Measurements from ENCODE around the gene PKIB. TPM values are rescaled to one million over a fixed set of nuclear protein-coding genes. Genes with fewer than 3 reads are reported as not detected.

The PKIB gene
- total RNA-seq, 4 donors from 2014 or later = 4.3 to 13.3 (median 10.4) TPM

- no peak for TF ChIP-seq CTCF (IDR thresholded peaks at IDR 0.05)
- TF ChIP-seq POLR2A (IDR thresholded peaks at IDR 0.05) = no peak
- no peak for DNase-seq (ENCODE audit: low spot score in 2 of 2)
- 36 to 77% methylated on average over 2 of the region's 2 CpGs for WGBS, 2 donors
- H3K4me3 ChIP-seq (ENCODE audit: low read depth, poor library complexity, severe bottlenecking) = no peak overlapping the region
- intact Hi-C loops (cut with DNase I; ENCODE audit: low total_unique reads) = no loop called here
Observed at GRCh38 chr6:122669418-122669817, 59.2 kb downstream of the PKIB start.

GRCh38 chr6:122669868-122670267 is 59.7 kb downstream of the PKIB start:
- no peak for TF ChIP-seq CTCF (IDR thresholded peaks at IDR 0.05)
- TF ChIP-seq POLR2A (IDR thresholded peaks at IDR 0.05) = no peak
- intact Hi-C loops (cut with DNase I; ENCODE audit: low total_unique reads) = no loop called here
- WGBS, 2 donors = 91 to 94% methylated on average over 3 of the region's 3 CpGs
- no peak overlapping the region for H3K4me3 ChIP-seq (ENCODE audit: low read depth, poor library complexity, severe bottlenecking)
- DNase-seq (ENCODE audit: low spot score in 2 of 2) = no peak

- intact Hi-C loops (cut with DNase I; ENCODE audit: low total_unique reads) = no loop called here
- TF ChIP-seq CTCF (IDR thresholded peaks at IDR 0.05) (no peak), POLR2A (IDR thresholded peaks at IDR 0.05) (no peak)
- DNase-seq (ENCODE audit: low spot score in 2 of 2) = no peak
- no peak overlapping the region for H3K4me3 ChIP-seq (ENCODE audit: low read depth, poor library complexity, severe bottlenecking)
- 48 to 77% methylated on average over 2 of the region's 2 CpGs for WGBS, 2 donors
Observed at GRCh38 chr6:122671251-122671650, 61.0 kb downstream of the PKIB start.

- H3K4me3 ChIP-seq (ENCODE audit: low read depth, poor library complexity, severe bottlenecking) = no peak overlapping the region
- intact Hi-C loops (cut with DNase I; ENCODE audit: low total_unique reads) = no loop called here
- 77 to 78% methylated on average over 1 of the region's 1 CpG for WGBS, 2 donors
- TF ChIP-seq CTCF (IDR thresholded peaks at IDR 0.05) = no peak
- no peak for TF ChIP-seq POLR2A (IDR thresholded peaks at IDR 0.05)
- DNase-seq (ENCODE audit: low spot score in 2 of 2) = no peak
Observed at GRCh38 chr6:122673343-122673961, 63.2 kb downstream of the PKIB start.

- intact Hi-C loops (cut with DNase I; ENCODE audit: low total_unique reads) = no loop called here
- H3K4me3 ChIP-seq (ENCODE audit: low read depth, poor library complexity, severe bottlenecking) = no peak overlapping the region
- DNase-seq (ENCODE audit: low spot score in 2 of 2) = no peak
- no peak for TF ChIP-seq POLR2A (IDR thresholded peaks at IDR 0.05)
- TF ChIP-seq CTCF (IDR thresholded peaks at IDR 0.05) = no peak
- WGBS, 2 donors = 89 to 92% methylated on average over 1 of the region's 1 CpG
Observed at GRCh38 chr6:122676146-122676545, 65.9 kb downstream of the PKIB start.

- TF ChIP-seq POLR2A (IDR thresholded peaks at IDR 0.05) = no peak
- no peak for TF ChIP-seq CTCF (IDR thresholded peaks at IDR 0.05)
- DNase-seq (ENCODE audit: low spot score in 2 of 2) = no peak
- no peak overlapping the region for H3K4me3 ChIP-seq (ENCODE audit: low read depth, poor library complexity, severe bottlenecking)
- intact Hi-C loops (cut with DNase I; ENCODE audit: low total_unique reads) = no loop called here
- WGBS, 2 donors = 87 to 94% methylated on average over 2 of the region's 2 CpGs
Observed at GRCh38 chr6:122676688-122677087, 66.5 kb downstream of the PKIB start.

Data from lower leg skin (tissue), 4 donors.